Mesothelial cell of epicardium (in vitro differentiated cells): ENCODE data around the gene PPP1R14C. TPM values are rescaled to one million over a fixed set of nuclear protein-coding genes. Genes with fewer than 3 reads are reported as not detected.

ENCODE experiments used
- DNase-seq, 2 experiments: peaks; one replicate each; pipeline ENCODE4 v3.0.0; 2021; ENCODE audit warnings: low spot score in 2 of 2; ENCODE audit not compliant: unreplicated experiment in 2 of 2
- H3K27ac Mint-ChIP-seq: 2 replicates; pipeline ENCODE4 v1.8.0; 2021; ENCODE audit warnings: mixed read lengths
- H3K27me3 Mint-ChIP-seq: 2 replicates; pipeline ENCODE4 v1.8.0; 2021; ENCODE audit warnings: low read depth, mixed read lengths
- H3K36me3 Mint-ChIP-seq: 2 replicates; pipeline ENCODE4 v1.8.0; 2021; ENCODE audit warnings: mixed read lengths
- H3K4me1 Mint-ChIP-seq: 2 replicates; pipeline ENCODE4 v1.8.0; 2021; ENCODE audit warnings: mixed read lengths
- H3K4me3 Mint-ChIP-seq: 2 replicates; pipeline ENCODE4 v1.8.0; 2021; ENCODE audit warnings: mild to moderate bottlenecking, moderate library complexity, mixed read lengths
- H3K9me3 Mint-ChIP-seq: 2 replicates; pipeline ENCODE4 v1.8.0; 2021; ENCODE audit warnings: mixed read lengths
- total RNA-seq: library from RNA; stranded (reverse); gene quantifications from 3 replicates; pipeline ENCODE4 v1.2.1, GENCODE V29; 2021
- TF ChIP-seq, protein P1 (sequence below): fragments of 200-600 bp; sonication (generic); IDR thresholded peaks from one replicate; pipeline ENCODE4 v1.5.0; 2021; ENCODE audit warnings: antibody characterized with exemption; ENCODE audit not compliant: unreplicated experiment

Gene PPP1R14C
- total RNA-seq, 1 donor from 2014 or later, result 0.27 TPM

- Mint-ChIP-seq H3K36me3 (no peaks in the 10 kb centered on the region), H3K27ac (no peak overlapping the region), H3K27me3 (peaks cover 2% of the 10 kb centered on the region)
Observed at GRCh38 chr6:150263765-150264404, 121.0 kb downstream of the PPP1R14C start.

GRCh38 chr6:150266309-150266708 lies 123.5 kb downstream of the PPP1R14C start:
- TF ChIP-seq, protein P1, sequence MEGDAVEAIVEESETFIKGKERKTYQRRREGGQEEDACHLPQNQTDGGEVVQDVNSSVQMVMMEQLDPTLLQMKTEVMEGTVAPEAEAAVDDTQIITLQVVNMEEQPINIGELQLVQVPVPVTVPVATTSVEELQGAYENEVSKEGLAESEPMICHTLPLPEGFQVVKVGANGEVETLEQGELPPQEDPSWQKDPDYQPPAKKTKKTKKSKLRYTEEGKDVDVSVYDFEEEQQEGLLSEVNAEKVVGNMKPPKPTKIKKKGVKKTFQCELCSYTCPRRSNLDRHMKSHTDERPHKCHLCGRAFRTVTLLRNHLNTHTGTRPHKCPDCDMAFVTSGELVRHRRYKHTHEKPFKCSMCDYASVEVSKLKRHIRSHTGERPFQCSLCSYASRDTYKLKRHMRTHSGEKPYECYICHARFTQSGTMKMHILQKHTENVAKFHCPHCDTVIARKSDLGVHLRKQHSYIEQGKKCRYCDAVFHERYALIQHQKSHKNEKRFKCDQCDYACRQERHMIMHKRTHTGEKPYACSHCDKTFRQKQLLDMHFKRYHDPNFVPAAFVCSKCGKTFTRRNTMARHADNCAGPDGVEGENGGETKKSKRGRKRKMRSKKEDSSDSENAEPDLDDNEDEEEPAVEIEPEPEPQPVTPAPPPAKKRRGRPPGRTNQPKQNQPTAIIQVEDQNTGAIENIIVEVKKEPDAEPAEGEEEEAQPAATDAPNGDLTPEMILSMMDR, result no peak
- Mint-ChIP-seq H3K4me3 (no peak overlapping the region), H3K4me1 (peaks cover 10% of the 10 kb centered on the region), H3K27ac (no peak overlapping the region), H3K36me3 (no peaks in the 10 kb centered on the region), H3K27me3 (no peaks in the 10 kb centered on the region), H3K9me3 (peaks cover 9% of the 10 kb centered on the region)
- no peak for DNase-seq

More at GRCh38 chr6:150263765-150264404, 121.0 kb downstream of the PPP1R14C start:
- Mint-ChIP-seq H3K4me3 (no peak overlapping the region), H3K4me1 (peaks cover 10% of the 10 kb centered on the region), H3K9me3 (peaks cover 3% of the 10 kb centered on the region)
- TF ChIP-seq, protein P1, result no peak
- no peak for DNase-seq

GRCh38 chr6:150266963-150267685 lies 124.3 kb downstream of the PPP1R14C start:
- Mint-ChIP-seq H3K27me3 (no peaks in the 10 kb centered on the region), H3K4me3 (no peak overlapping the region), H3K27ac (no peak overlapping the region), H3K36me3 (no peaks in the 10 kb centered on the region), H3K9me3 (peaks cover 9% of the 10 kb centered on the region), H3K4me1 (peaks cover 10% of the 10 kb centered on the region)
- DNase-seq, result no peak
- TF ChIP-seq, protein P1, result no peak

GRCh38 chr6:150267686-150268561 lies 125.1 kb downstream of the PPP1R14C start:
- Mint-ChIP-seq H3K27me3 (no peaks in the 10 kb centered on the region), H3K9me3 (peaks cover 9% of the 10 kb centered on the region), H3K4me1 (peaks cover 18% of the 10 kb centered on the region), H3K27ac (no peak overlapping the region), H3K4me3 (no peak overlapping the region), H3K36me3 (no peaks in the 10 kb centered on the region)
- TF ChIP-seq, protein P1, result no peak
- DNase-seq, result no peak

DNA sequence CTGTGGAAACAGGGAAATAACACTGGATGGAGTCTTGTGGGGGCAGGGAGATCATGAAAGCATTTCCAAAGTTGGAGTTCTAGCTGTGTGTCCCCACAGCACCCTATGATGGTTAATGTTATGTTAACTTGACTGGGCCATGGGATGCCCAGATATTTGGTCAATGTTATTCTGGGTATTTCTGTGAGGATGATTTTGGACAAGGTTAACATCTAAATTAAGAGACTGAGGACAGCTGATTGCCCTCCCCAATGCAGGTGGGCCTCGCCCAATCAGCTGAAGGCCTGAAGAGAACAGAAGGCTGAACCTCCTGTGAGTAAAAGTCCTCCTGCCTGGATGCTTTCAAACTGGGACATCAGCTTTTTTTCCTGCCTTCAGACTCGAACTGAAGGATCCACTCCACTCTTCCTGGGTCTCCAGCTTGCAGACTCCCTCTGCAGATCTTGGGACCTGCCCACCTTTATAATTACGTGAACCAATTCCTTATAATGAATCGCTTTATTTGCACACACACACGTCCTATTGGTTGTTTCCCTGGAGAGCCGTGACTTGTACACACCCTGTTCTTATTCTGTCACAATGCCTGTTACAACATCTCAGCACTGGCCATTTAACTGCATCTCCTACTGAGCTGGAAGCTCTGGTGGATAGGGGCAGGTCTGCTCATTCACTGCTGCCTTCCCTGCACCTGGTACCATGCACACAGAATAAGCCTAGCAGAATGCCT lies 126.4 kb downstream of the PPP1R14C start:
- no peak for DNase-seq
- Mint-ChIP-seq H3K27me3 (no peaks in the 10 kb centered on the region), H3K27ac (no peak overlapping the region), H3K4me1 (peaks cover 18% of the 10 kb centered on the region), H3K4me3 (no peak overlapping the region), H3K36me3 (no peaks in the 10 kb centered on the region), H3K9me3 (peaks cover 9% of the 10 kb centered on the region)
- TF ChIP-seq, protein P1, result no peak
